Duodenal mucosa (tissue), 2 donors: Measurements from ENCODE around the gene TMED10.

Experiments used
- H3K27ac ChIP-seq: one replicate; pipeline ENCODE4 v1.7.0; 2013; ENCODE audit warnings: low read depth, low read length
- H3K27me3 ChIP-seq, 2 donors: one replicate each; pipeline ENCODE4 v1.7.0; 2013; ENCODE audit warnings: low read length in 2 of 2, control low read depth in 1 of 2; ENCODE audit not compliant: insufficient read depth in 2 of 2, control insufficient read depth in 1 of 2
- H3K36me3 ChIP-seq, 2 donors: one replicate each; pipeline ENCODE4 v1.7.0; 2013; ENCODE audit warnings: low read length in 2 of 2, control low read depth in 1 of 2; ENCODE audit not compliant: insufficient read depth in 2 of 2, control insufficient read depth in 1 of 2
- H3K4me1 ChIP-seq, 2 donors: one replicate each; pipeline ENCODE4 v1.7.0; 2013; ENCODE audit warnings: low read length in 2 of 2, control low read depth in 1 of 2; ENCODE audit not compliant: insufficient read depth in 2 of 2, control insufficient read depth in 1 of 2
- H3K4me3 ChIP-seq, 2 donors: one replicate each; pipeline ENCODE4 v1.7.0; 2013; ENCODE audit warnings: low read length in 2 of 2, low read depth in 1 of 2
- H3K9ac ChIP-seq, 2 donors: one replicate each; pipeline ENCODE4 v1.7.0; 2013; ENCODE audit warnings: low read length in 2 of 2, low read depth in 1 of 2
- H3K9me3 ChIP-seq, 2 donors: one replicate each; pipeline ENCODE4 v1.7.0; 2013; ENCODE audit warnings: low read length in 2 of 2, control low read depth in 1 of 2; ENCODE audit not compliant: control insufficient read depth in 1 of 2

Gene TMED10

DNA sequence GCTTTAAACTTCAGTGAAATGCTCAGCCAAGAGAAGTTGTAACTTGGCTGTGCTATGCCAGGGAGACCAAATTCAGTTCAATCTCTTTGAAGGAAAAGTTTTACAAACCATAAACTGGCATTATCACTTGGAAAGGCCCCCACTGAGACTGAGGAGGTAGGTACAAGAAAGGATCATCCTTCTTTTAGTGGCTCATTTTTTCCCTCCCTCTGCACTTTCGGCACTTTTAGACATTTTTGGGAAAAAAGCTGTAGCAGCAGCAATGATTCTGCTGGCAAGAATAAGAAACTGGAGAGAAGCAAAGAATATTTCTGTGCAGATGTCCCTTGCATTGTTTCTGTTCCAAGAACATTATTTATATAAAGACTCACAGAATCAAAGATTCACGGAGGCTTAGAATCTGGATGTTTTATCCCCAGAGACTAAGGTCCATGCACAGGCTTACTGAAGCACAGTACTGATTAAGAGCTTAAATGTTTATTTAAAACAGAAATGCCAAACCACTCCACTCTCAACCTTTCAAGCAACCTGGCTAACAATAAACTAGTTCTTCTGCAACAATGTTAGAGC lies 94.7 kb downstream of the TMED10 start:
- Histone ChIP-seq H3K9me3 (no peaks in the 10 kb centered on the region), H3K9ac (no peak overlapping the region), H3K36me3 (peaks cover 20 to 46% of the 10 kb centered on the region in 2 donors), H3K4me1 (no peaks in the 10 kb centered on the region), H3K27ac (no peak overlapping the region), H3K27me3 (no peaks in the 10 kb centered on the region), H3K4me3 (no peak overlapping the region)
